Measurements from ENCODE around the gene SVBP.
"Not testable (repeated sequence)": the region's sequence is repeated elsewhere in the genome, so short reads cannot be mapped to it uniquely, and the experiment has no call there.

Gene SVBP

GRCh38 chr1:42816585-42817439, at the start of gene SVBP, which contains the start of gene ERMAP:
Gene SVBP, minus strand, starts transcription at chr1:42817397. Its CDS starts 853 bp downstream, at chr1:42816544.
Gene ERMAP, plus strand, starts transcription at chr1:42817122. Its CDS starts 13,327 bp downstream, at chr1:42830449.
- FAIRE-seq (peak; percentile 79), DNase-seq (ENCODE audit: extremely low spot score, insufficient read length, low read depth) (peak; percentile 91)

GRCh38 chr1:42866549-42866948, 49.4 kb upstream of the SVBP start:
- DNase-seq (ENCODE audit: extremely low spot score, insufficient read length, low read depth) (no peak), FAIRE-seq (no peak)

- DNase-seq (ENCODE audit: extremely low spot score, insufficient read length, low read depth) (no peak), FAIRE-seq (no peak)
Measured at GRCh38 chr1:42861014-42861399, 43.8 kb upstream of the SVBP start.

GRCh38 chr1:42860339-42861013, 43.3 kb upstream of the SVBP start:
- DNase-seq (ENCODE audit: extremely low spot score, insufficient read length, low read depth) (no peak), FAIRE-seq (no peak)

GRCh38 chr1:42859366-42859765, 42.2 kb upstream of the SVBP start:
- DNase-seq (ENCODE audit: extremely low spot score, insufficient read length, low read depth); FAIRE-seq: not testable (repeated sequence)

- DNase-seq (ENCODE audit: extremely low spot score, insufficient read length, low read depth); FAIRE-seq: not testable (repeated sequence)
Measured at GRCh38 chr1:42856554-42856953, 39.4 kb upstream of the SVBP start.

GRCh38 chr1:42853116-42853884, 36.1 kb upstream of the SVBP start:
- no peak for DNase-seq (ENCODE audit: extremely low spot score, insufficient read length, low read depth)
- FAIRE-seq: no peak

GRCh38 chr1:42852608-42852980, 35.4 kb upstream of the SVBP start:
- no peak for DNase-seq (ENCODE audit: extremely low spot score, insufficient read length, low read depth)
- no peak for FAIRE-seq

- FAIRE-seq (no peak), DNase-seq (ENCODE audit: extremely low spot score, insufficient read length, low read depth) (no peak)
Measured at GRCh38 chr1:42851960-42852607, 34.9 kb upstream of the SVBP start.

GRCh38 chr1:42851420-42851819, 34.2 kb upstream of the SVBP start:
- DNase-seq (ENCODE audit: extremely low spot score, insufficient read length, low read depth): no peak
- no peak for FAIRE-seq

- no peak for FAIRE-seq
- DNase-seq (ENCODE audit: extremely low spot score, insufficient read length, low read depth): no peak
Measured at GRCh38 chr1:42849944-42850343, 32.7 kb upstream of the SVBP start.

- FAIRE-seq (no peak), DNase-seq (ENCODE audit: extremely low spot score, insufficient read length, low read depth) (no peak)
Measured at GRCh38 chr1:42848823-42849537, 31.8 kb upstream of the SVBP start.

GRCh38 chr1:42847721-42848460, 30.7 kb upstream of the SVBP start:
- FAIRE-seq: peak; percentile 41

GRCh38 chr1:42847111-42847595, 30.0 kb upstream of the SVBP start:
- peak; percentile 53 for FAIRE-seq

More at GRCh38 chr1:42847721-42848460, 30.7 kb upstream of the SVBP start:
- no peak for DNase-seq (ENCODE audit: extremely low spot score, insufficient read length, low read depth)

GRCh38 chr1:42846257-42847110, 29.3 kb upstream of the SVBP start, which contains the start of gene ZNF691:
Gene ZNF691, plus strand, starts transcription at chr1:42846613. Its CDS starts 3,046 bp downstream, at chr1:42849659.
- DNase-seq (ENCODE audit: extremely low spot score, insufficient read length, low read depth): peak; percentile 91
- peak; percentile 95 for FAIRE-seq

More at GRCh38 chr1:42847111-42847595, 30.0 kb upstream of the SVBP start:
- no peak for DNase-seq (ENCODE audit: extremely low spot score, insufficient read length, low read depth)

- FAIRE-seq (no peak), DNase-seq (ENCODE audit: extremely low spot score, insufficient read length, low read depth) (no peak)
Measured at GRCh38 chr1:42845866-42846256, 28.7 kb upstream of the SVBP start.

- FAIRE-seq: no peak
- DNase-seq (ENCODE audit: extremely low spot score, insufficient read length, low read depth): no peak
Measured at GRCh38 chr1:42845193-42845592, 28.0 kb upstream of the SVBP start.
